RWPE2 (cell line): ENCODE measurements around the gene LDLRAD4.

ENCODE experiments used
- ATAC-seq: fragments of 200-7000 bp; cut with Tn5 transposase; 3 replicates; pipeline ENCODE4 v1.9.1; 2021; ENCODE audit warnings: low read depth
- DNase-seq: peaks from one replicate; pipeline ENCODE4 v3.0.0-alpha.2; 2020; ENCODE audit warnings: low spot score
- H3K27ac ChIP-seq: fragments of 450-650 bp; 2 replicates; pipeline ENCODE4 v1.5.1; 2017; ENCODE audit warnings: mild to moderate bottlenecking; ENCODE audit not compliant: poor library complexity, severe bottlenecking
- H3K27me3 ChIP-seq: fragments of 250-450 bp; sonication (Bioruptor Pico); 2 replicates; pipeline ENCODE4 v1.5.1; 2021; ENCODE audit warnings: mild to moderate bottlenecking, moderate library complexity; ENCODE audit not compliant: insufficient read depth, poor library complexity, severe bottlenecking
- H3K36me3 ChIP-seq: fragments of 250-450 bp; sonication (Bioruptor Pico); 2 replicates; pipeline ENCODE4 v1.5.1; 2020; ENCODE audit warnings: low read depth, mild to moderate bottlenecking, moderate library complexity
- H3K4me1 ChIP-seq: fragments of 250-450 bp; sonication (Bioruptor Pico); 2 replicates; pipeline ENCODE4 v1.5.1; 2021; ENCODE audit warnings: mild to moderate bottlenecking, moderate library complexity; ENCODE audit not compliant: insufficient read depth, poor library complexity, severe bottlenecking
- H3K4me3 ChIP-seq: fragments of 250-450 bp; sonication (Bioruptor Pico); 2 replicates; pipeline ENCODE4 v1.5.1; 2021; ENCODE audit warnings: mild to moderate bottlenecking, moderate library complexity; ENCODE audit not compliant: severe bottlenecking
- H3K9me3 ChIP-seq: fragments of 250-450 bp; sonication (Bioruptor Pico); 2 replicates; pipeline ENCODE4 v1.5.1; 2021; ENCODE audit warnings: mild to moderate bottlenecking, moderate library complexity; ENCODE audit not compliant: severe bottlenecking
- TF ChIP-seq, protein P1 (sequence below): fragments of 450-650 bp; IDR thresholded peaks from one replicate; pipeline ENCODE4 v1.5.1; 2017; ENCODE audit warnings: mild to moderate bottlenecking, moderate library complexity; ENCODE audit not compliant: poor library complexity, severe bottlenecking

Gene LDLRAD4

DNA sequence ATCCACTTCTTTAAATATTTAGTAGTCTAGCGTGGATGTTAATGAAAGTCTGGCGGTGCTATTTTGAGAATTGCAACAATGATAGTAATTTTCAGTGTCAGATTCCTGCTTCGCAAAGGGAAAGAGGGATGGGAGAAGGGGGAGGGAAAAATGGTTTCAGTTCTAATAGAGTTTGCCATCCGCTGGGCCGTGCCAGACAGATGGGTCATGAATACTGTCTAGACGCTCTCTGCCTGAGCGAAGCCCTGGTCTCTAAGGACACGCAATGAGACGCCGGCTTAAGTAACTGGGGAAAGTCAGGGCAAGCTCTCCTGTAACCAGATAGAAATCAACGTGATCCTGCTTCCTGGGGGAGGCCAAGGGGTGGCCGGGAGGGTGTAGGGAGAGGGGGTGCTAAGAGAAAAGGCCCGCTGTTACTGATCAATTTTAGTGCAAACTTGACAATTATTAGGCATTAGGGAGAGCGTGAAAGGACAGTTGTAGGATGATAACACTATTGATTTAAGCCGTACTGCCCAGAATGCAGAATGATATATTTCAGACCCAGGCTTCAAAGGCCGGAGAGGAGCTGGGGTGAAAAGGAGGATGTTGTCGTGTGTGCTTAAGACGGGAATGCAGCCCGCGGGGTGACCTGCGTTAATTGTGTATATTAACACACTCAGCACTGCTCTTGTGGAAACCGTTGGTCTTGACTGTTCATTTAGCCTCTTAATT is 229.2 kb downstream of the LDLRAD4 start:
- DNase-seq: no peak
- no peak overlapping the region for H3K27ac ChIP-seq
- no peaks in the 10 kb centered on the region for H3K27me3 ChIP-seq
- no peaks in the 10 kb centered on the region for H3K9me3 ChIP-seq
- TF ChIP-seq, protein P1, sequence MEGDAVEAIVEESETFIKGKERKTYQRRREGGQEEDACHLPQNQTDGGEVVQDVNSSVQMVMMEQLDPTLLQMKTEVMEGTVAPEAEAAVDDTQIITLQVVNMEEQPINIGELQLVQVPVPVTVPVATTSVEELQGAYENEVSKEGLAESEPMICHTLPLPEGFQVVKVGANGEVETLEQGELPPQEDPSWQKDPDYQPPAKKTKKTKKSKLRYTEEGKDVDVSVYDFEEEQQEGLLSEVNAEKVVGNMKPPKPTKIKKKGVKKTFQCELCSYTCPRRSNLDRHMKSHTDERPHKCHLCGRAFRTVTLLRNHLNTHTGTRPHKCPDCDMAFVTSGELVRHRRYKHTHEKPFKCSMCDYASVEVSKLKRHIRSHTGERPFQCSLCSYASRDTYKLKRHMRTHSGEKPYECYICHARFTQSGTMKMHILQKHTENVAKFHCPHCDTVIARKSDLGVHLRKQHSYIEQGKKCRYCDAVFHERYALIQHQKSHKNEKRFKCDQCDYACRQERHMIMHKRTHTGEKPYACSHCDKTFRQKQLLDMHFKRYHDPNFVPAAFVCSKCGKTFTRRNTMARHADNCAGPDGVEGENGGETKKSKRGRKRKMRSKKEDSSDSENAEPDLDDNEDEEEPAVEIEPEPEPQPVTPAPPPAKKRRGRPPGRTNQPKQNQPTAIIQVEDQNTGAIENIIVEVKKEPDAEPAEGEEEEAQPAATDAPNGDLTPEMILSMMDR: no peak
- no peak overlapping the region for H3K4me3 ChIP-seq
- H3K36me3 ChIP-seq: no peaks in the 10 kb centered on the region
- peaks cover 4% of the 10 kb centered on the region for H3K4me1 ChIP-seq
- peak; percentile 64; the same call in 2 of the 3 replicates for ATAC-seq

DNA sequence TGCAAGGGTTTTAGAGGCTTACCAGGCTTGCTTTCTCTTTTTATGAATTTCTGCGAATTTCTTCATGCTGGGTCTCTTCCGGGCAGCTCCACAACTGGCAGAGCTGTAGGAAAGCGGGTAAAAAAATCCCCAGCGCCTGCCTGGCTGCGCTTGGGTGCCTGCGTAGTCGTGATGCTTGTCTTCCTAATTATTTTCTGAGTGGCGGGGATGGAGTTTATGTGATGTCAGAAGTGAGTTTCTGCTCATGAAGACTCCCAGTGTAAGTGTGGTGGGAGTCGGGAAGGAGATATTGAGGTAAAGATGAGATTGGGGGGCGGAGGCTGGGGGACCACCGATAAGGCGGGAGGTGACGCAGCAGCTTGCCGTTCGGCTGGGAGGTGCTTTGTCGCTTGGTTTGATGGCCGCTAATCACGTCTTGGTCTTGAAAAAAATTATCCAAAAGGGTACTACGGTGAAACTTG is 229.8 kb downstream of the LDLRAD4 start:
- Histone ChIP-seq H3K4me1 (peaks cover 4% of the 10 kb centered on the region), H3K27ac (no peak overlapping the region), H3K27me3 (no peaks in the 10 kb centered on the region), H3K4me3 (no peak overlapping the region), H3K36me3 (no peaks in the 10 kb centered on the region), H3K9me3 (no peaks in the 10 kb centered on the region)
- TF ChIP-seq, protein P1: no peak
- DNase-seq (no peak), ATAC-seq (no peak)

DNA sequence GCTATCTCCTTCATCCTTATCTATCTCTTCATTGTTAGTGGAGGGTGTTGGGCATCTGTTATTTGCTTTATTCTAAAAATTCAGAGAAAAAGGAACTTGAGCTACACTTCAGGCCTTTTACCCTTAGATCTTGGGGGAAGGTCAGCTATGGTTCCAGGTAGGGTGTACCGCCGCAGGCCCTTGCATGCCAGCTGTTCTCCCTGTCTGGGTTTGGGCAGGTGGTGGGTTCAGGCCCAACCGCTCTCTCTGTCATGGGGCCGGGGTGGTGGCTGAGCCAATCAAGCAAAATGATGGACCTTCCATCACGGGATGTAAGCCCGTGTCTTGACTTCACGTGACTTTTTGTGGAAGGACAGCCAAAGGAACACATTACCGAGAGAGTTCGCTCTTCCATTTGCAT is 231.1 kb downstream of the LDLRAD4 start:
- Histone ChIP-seq H3K4me1 (peaks cover 4% of the 10 kb centered on the region), H3K9me3 (no peaks in the 10 kb centered on the region), H3K36me3 (no peaks in the 10 kb centered on the region), H3K4me3 (no peak overlapping the region), H3K27ac (no peak overlapping the region), H3K27me3 (no peaks in the 10 kb centered on the region)
- ATAC-seq (no peak), DNase-seq (no peak)
- TF ChIP-seq, protein P1: no peak

DNA sequence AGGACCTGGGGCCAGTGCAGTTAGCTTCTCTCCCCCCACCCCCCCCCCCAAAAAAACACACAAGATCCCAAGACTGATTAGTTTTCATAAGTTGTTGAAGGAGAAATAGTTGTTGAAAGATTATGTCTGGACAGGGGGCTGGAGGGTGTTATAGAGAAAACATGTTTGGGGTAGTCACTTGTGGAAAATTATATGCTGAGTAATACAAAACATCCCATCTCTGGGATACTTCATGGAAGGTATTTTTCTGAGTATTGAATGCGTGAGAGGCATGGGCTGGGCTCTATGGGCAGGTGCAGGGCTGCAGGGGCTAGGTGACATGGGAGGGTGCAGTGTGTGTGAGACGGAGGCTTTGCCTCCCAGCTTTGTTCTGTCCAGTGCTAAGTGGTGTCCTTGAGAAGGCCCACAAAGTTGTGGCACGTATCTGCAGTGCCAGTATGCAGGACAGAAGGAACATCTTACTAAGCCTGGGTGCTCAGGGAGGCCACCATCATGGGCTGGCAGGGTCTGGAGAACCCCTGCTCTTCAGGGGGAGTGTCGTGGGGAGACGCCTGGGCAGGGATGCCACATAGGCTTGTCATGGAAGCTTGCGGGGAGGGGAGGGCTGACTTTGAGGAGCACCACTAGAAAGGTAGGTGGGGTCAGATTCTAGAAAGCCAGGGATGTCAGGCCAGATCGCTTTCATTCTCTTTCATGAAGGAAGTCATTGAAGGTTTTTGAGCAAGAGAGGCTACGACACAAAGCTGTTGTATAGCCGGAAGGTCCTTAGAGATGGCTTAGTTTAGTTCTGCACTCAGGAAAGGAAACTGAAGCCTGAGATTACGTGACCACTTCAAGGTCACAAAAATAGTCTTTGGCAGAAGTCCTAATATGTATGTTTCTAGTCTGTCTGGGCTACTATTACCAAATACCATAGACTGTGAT is 232.0 kb downstream of the LDLRAD4 start:
- TF ChIP-seq, protein P1: no peak
- H3K9me3 ChIP-seq: no peaks in the 10 kb centered on the region
- no peak overlapping the region for H3K4me3 ChIP-seq
- H3K27me3 ChIP-seq: no peaks in the 10 kb centered on the region
- no peak overlapping the region for H3K27ac ChIP-seq
- H3K36me3 ChIP-seq: no peaks in the 10 kb centered on the region
- ATAC-seq (no peak), DNase-seq (no peak)
- peaks cover 4% of the 10 kb centered on the region for H3K4me1 ChIP-seq
